Measurements from ENCODE around the gene RSAD1. TPM values are rescaled to one million over a fixed set of nuclear protein-coding genes. Genes with fewer than 3 reads are reported as not detected.

The RSAD1 gene
- total RNA-seq, 1 donor from 2014 or later: 53.4 TPM

Other genes with a start within 250 kb of the RSAD1 start
- gene TMEM92, start 204.4 kb upstream of the RSAD1 start, total RNA-seq: 0.21 and 0.47 TPM in 2 replicates
- gene XYLT2, start 132.7 kb upstream of the RSAD1 start, total RNA-seq: 63.0 and 63.9 TPM in 2 replicates
- 73.4 and 78.7 TPM in 2 replicates for gene MRPL27, start 105.7 kb upstream of the RSAD1 start, total RNA-seq
- 27.7 and 32.9 TPM in 2 replicates for gene EME1, start 105.6 kb upstream of the RSAD1 start, total RNA-seq
- gene LRRC59, start 81.3 kb upstream of the RSAD1 start, total RNA-seq: 113 and 116 TPM in 2 replicates
- 8.8 and 11.3 TPM in 2 replicates for gene ACSF2, start 52.6 kb upstream of the RSAD1 start, total RNA-seq
- not detected in 2 replicates for gene CHAD, start 10.0 kb upstream of the RSAD1 start, total RNA-seq
- gene MYCBPAP, start 29.6 kb downstream of the RSAD1 start, total RNA-seq: 2.6 and 3.8 TPM in 2 replicates
- gene EPN3, start 53.9 kb downstream of the RSAD1 start, total RNA-seq: not detected in 2 replicates
- 20.5 and 22.5 TPM in 2 replicates for gene SPATA20, start 68.3 kb downstream of the RSAD1 start, total RNA-seq
- gene CACNA1G, start 81.9 kb downstream of the RSAD1 start, total RNA-seq: 0.05 and 0.07 TPM in 2 replicates
- not detected in 2 replicates for gene ABCC3, start 156.0 kb downstream of the RSAD1 start, total RNA-seq
- 47.0 and 50.3 TPM in 2 replicates for gene ANKRD40, start 229.1 kb downstream of the RSAD1 start, total RNA-seq
- gene LUC7L3, start 240.7 kb downstream of the RSAD1 start, total RNA-seq: 118 and 123 TPM in 2 replicates